Activated T-cell treated with anti-CD3 and anti-CD28 coated beads for 48 hours (primary cell): ENCODE results near the gene ATF7.
"Not testable (repeated sequence)": the region's sequence is repeated elsewhere in the genome, so short reads cannot be mapped to it uniquely, and the experiment has no call there.

Source experiments
- DNase-seq: peaks from one replicate; pipeline ENCODE4 v3.0.0-alpha.2; 2020; ENCODE audit warnings: low read depth

Gene ATF7

DNA sequence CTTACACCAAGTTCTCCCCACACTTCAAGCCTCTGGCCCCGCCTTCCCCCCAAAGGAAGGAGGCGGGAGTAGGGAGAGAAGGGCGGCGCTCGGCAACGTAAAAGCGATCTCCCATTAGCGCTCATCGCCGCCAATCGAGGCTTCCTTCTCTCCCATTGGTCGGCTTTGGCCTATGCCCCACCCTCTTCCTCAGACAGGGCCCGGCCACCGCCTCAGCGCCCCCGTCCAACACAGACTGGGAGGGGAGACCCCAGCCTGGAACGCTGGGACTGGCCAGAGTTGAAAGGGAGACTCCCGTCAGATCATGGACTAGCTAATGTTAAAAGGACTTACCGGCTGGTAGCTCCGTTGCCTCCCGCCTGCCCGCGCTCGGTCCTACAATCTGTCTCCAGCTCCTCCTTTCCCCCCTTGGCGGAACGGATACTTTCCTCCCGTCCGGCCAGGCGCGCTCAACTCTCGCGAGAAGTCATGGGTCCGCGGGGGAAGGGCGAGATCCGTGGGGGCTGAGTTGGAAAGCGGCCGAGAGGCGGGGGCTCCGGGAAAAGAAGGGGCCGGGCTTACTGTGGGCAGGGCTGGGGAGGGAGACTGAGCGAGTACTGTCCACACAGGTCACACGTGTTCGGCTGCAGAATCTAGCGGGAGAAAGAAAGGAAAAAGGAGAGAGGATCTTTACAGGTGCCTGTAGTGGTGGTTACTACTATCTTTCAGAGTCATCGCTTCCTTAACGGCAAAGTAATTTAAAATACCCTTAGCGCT is at the start of gene ATF7:
Gene ATF7, minus strand, starts transcription at position 437 of the 756 bp plus-strand sequence. CDS start 25,382 bp downstream, outside the sequence.
- peak; percentile 99 for DNase-seq

DNA sequence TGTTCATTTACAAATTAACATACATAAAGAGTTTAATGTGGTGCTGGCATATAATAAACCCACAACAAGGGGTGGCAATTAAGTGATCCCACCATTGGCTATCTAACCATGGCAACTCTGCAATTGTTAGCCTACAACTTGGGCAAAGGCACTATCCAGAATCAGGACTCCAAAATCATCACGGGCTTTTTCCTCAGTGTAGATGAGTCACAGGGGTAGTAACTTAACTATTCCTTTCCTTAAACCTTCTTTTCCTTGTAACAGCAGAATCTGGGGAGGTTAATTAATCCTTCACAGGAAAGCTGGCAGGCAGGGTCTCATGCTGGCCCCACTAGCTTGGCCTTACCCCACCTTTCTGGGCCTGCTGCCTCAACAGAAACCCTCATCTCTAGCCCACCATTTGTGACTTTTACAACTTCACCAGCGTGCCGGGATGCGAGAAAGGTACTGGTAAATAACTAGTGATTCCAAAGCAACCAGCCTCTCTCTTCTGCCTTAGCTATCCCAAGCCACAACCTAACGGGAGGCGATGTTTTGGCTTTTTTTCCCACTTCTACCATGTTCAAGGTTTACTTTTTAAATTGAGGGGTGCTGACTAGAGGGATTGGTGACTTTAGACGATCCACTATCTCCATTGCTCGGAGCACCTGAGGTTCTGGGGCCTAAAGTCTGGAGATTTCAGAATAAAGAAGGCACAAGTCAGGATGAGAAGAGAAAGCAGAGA is 49.0 kb upstream of the ATF7 start:
- DNase-seq: no peak

DNA sequence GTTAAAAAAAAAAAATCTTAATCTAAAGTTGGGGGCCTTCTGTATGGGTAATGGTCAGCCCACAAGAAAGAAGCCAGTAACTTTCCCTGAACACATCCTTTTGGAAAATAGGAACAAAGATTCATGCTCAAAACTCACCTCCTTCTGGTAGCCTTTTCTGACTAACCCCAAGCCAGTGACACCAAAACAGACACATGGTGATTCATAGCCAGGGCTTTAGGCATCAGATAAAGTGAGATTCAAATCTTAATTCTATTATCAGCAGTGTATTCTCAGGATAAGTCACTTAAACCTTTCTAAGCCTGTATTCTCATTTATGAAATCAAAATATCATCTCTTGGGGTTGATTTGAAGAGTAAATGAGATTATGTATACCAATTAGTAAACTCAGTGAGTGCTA is 44.8 kb upstream of the ATF7 start:
- DNase-seq: no peak

DNA sequence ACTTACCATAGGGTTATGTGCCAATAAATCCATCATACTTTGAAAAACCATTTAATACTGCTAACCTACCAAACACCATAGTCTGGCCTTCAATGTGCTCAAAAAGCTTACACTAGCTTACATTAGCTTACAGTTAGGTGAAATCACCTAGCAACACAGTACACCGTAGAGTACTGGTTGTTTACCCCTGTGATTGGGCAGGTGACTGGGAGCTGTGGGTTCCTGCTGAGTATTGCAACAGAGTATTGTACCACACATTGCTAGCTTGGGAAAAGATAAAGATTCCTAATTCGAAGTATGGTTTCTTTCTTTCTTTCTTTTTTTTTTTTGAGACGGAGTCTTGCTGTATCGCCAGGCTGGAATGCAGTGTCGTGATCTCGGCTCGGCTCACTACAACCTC is 44.1 kb upstream of the ATF7 start:
- no peak for DNase-seq

DNA sequence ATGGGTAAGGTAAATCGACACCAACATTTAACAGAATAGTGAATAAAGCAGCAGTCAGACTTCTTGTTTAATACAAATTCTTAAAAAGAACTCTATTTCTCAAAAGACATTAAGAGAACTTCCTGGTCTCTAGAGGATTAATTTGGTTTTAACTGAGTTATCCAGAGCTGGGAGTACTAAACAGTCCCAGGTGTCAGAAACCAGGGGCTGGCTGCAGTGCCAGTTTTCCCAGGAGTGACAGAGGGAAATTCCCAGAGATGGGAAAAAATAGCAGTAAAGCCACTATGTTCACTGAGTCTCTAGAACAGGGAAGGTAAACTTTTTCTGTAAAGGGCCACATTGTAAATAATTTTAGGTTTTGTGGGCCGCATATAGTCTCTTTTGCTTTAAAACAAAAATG is 40.9 kb upstream of the ATF7 start:
- DNase-seq: no peak

DNA sequence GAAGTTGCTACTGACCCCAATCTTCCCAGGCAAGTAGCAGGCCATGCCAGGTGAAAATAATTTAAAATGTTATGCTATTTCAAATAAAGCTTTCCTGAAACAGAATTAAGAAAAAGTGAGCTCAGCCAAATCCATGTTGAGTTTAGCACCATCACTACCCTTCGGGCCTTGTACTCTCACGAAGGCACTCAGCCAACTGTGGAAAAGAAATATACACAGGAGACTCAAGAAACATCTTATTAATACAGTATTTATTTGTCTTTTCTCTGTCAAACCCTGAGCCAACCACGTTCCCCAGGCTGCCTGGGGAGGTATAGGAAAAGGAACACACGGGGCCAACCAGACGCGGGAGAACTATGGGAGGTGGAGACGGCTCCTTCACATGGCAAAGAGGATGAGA is 38.8 kb upstream of the ATF7 start:
- no peak for DNase-seq

DNA sequence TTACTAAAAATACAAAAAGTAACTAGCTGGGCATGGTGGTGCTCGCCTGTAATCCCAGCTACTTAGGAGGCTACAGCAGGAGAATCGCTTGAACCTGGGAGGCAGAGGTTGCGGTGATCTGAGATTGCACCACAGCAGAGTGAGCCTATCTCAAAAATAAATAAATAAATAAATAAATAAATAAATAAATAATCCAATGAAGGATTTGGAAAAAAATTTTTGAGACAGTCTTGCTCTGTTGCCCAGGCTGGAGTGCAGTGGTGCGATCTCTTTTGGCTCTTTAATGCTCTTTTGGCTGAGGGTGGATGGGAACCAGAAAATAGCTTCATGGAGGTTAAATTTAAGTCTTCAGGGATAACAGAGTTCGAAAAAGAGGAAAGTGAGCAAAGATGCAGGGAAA is 38.0 kb upstream of the ATF7 start:
- DNase-seq: no peak

DNA sequence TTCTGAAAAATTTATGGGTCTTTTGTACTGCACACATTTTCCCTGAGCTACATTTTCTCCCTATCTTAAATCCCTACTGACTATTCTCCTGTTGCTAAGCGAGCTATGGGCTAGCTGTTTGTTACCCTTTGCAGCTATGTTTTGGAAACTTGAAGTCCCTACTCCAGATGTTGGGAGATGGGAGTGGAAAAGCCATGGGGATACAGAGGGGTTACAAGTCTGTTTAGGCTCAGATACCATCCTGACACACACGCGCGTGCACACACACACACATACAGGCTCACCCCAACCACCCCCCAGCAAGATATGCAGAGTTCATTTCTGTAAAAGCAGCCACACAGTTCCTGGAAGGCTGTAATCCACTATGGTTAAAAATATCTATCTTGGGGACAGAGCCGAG is 33.9 kb upstream of the ATF7 start:
- DNase-seq: no peak

DNA sequence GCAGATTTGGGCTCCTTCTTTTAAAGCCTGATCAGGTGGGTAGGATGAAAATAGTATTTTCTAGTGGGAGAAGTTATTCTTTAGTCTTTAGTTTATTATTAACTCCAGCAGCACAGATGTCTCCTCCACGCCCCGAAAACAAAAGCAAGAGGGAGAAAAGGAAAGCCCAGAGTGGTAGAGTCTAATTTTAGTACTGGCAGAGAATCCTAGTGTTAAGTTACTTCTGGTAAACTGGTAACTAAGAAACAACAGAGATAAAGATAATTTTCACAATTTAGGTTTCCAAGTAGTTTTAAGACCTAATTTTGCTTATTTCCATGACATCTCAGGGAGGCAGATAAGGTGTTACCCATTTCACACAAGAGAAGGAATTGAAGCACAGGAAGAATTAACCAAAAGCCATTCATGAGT is 33.4 kb upstream of the ATF7 start:
- DNase-seq: no peak

DNA sequence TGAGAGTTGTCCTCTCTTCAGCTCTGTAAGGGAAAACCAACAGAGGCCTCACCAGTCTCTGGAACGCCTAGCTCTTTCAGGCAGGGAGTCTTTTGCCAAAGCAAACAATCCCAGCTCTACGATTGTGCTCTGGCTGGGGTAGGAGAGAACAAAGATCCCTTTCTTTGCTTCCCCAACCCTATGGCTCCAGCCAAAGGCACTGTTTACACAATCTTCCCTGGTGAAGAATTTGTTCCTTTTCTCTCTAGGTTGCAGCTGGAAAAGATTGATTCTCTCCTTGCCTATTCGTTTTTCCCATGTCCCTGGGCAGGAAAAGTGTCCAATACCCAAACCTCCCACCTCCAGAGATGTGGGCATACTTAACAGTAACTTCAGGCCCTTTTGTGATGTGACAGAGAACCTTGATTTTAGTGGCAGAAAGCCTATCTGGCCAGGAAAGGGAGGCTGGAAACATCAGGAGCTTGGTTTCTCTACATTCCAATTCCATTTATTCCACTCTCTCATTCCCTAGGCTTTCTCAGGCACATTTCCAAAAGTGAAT is 32.9 kb upstream of the ATF7 start:
- DNase-seq: no peak

DNA sequence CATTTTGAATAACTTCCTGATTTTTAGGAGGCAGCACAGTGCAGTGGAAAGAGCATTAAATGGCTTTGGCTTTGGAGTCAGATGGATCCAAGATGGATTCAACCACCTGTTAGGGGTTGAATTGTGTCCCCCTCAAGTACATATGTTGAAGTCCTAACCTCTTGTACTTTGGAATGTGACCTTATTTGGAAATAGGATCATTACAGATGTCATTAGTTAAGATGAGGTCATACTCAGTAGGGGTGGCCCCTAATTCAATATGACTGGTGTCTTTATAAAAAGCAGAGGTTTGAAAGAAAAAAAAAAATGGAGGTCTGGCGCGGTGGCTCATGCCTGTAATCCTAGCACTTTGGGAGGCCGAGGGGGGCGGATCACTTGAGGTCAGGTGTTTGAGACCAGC is 30.9 kb upstream of the ATF7 start:
- DNase-seq: no peak

DNA sequence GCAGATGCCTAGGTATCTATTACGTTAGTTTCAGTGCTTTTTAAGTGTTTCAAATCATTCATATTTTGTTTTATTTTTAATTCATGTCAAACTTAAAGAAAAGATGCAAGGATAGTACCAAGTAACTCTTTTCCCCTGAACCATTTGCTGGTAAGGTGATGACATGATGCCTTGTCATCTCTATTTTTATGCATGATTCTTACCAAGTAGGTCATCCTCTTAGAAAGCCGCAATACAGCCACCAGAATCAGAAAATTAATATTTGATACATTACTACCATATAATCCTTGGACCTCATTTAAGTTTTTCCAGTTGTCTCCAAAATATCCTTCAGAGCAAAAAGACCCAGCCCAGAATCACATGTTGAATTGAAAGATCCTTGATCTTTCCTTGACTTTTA is 27.4 kb upstream of the ATF7 start:
- DNase-seq: no peak

DNA sequence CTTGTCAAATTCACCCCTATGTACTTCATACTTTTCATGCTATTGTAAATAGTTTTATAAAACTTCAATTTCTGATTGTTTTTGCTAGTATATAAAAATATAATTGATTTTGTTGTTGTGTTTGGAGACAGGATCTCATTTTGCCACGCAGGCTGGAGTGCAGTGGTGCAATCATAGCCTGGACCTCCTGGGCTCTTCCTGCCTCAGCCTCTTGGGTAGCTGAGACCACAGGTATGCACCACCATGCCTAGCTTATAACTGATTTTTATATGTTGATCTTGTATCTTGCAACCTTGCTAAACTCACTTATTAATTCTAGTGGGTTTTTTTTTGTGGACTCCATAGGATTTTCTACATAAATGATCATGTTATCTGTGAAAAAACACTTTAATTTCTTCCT is 26.2 kb upstream of the ATF7 start:
- DNase-seq: no peak

DNA sequence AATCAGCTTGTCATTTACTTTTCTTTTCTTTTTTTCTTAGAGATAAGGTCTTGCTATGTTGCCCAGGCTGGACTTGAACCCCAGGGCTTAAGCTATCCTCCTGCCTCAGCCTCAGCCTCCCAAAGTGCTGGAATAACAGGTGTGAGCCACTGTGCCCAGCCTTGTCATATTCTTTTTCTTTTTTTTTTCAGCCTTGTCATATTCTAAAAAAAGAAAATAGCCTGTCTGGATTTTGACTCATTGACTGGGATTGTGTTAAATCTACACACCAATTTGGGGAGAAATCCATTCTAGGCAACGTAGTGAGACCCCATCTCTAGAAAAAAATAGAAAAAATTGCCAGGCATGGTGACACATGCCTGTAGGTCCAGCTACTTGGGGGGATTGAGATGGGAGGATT is 25.6 kb upstream of the ATF7 start:
- DNase-seq: no peak

DNA sequence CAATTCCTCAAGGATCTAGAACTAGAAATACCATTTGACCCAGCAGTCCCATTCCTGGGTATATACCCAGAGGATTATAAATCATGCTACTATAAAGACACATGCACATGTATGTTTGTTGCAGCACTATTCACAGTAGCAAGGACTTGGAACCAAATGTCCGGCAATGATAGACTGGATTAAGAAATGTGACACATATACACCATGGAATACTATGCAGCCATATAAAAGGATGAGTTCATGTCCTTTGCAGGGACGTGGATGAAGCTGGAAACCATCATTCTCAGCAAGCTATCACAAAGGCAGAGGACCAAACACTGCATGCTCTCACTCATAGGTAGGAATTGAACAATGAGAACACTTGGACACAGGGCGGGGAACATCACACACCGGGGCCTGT is 20.1 kb upstream of the ATF7 start:
- not testable (repeated sequence) for DNase-seq

DNA sequence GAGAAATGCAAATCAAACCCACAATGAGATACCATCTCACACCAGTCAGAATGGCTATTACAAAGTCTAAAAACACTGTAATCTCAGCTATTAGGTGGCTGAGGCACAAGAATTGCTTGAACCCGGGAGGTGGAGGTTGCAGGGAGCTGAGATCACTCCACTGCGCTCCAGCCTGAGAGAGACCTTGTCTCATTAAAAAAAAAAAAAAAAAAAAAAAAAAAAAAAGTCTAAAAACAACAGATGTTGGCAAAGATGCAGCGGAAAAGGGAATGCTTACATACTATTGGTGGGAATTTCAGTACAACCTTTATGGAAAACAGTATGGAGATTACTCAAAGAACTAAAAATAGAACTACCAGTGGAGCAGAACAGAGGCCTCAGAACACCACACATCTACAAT is 19.0 kb upstream of the ATF7 start:
- no peak for DNase-seq

DNA sequence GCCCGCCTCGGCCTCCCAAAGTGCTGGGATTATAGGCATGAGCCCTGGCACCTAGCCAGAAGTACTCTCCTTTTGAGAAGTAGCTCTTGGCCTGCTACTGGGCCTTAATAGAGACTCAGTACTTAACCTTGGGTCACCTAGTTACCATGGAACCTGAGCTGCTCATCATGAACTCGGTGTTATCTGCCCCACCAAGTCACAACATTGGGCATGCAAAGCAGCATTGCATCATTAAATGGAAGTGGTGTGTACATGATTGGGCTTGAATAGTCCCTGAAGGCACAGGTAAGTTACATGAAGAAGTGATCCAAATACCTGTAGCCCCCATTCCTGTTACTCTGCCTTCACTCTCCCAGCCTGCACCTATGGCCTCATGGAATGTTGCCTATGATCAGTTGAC is 18.0 kb upstream of the ATF7 start:
- DNase-seq: no peak

DNA sequence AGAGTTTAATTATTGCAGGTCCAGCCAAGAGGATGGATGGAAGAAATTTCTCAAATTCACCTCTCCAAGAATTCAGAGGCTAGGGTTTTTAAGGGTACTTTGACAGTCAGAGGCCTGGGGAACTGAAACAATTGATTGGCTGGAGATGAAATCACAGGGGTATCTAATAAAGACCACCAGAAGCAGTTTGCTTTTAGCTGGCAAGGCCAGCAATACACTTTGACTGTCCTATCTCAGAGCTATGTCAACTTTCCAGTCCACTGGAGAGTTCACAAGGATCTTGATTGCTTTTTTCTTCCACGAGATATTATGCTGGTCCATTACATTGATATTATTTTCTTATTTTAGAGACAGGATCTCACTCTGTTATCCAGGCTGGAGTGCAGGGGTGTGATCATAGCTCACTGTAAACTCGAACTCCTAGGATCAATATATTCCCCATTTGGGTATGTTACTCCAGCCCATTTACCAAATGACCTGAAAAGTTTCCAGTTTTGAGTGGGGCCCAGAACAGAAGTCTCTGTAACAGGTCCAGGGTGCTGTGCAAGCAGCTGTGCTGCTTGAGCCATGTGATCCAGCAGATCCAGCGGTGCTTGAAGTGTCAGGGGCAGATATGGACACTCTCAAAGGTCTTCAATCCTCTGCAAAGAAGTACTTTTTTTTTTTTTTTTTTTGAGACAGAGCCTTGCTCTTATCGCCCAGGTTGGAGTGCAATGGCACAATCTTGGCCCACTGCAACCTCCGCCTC is 17.2 kb upstream of the ATF7 start:
- DNase-seq: no peak

DNA sequence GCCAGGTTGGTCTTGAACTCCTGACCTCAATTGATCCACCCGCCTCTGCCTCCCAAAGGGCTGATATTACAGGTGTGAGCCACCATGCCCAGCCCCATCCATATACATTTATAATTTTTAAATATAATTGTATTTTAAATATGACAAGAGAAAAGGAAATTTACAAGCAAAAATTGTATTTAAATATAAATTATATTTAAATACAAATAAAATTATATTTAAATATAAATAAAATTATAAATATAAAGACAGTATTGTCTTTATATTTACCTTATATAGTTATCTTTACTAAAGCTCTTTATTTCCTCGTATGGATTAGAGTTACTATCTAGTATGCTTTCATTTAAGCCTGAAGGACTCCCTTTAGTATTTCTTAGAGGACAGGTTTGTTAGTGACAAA is 11.9 kb upstream of the ATF7 start:
- no peak for DNase-seq

DNA sequence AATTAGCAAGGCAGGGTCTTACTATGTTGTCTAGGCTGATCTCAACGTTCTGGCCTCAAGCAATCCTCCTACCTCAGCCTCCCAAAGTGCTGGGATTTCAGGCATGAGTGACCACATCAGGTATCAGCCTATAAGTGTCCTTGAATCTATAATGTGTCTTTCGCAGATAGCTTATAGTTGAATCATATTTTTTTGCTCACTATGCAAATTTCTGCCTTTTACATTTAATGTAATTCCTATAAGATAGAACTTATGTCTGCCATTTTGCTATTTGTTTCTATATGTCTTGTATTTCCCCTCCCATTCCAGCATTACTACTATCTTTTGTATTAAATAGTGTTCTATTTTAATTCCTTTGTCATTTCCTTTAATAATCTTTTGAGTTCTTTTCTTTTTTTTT is 10.5 kb upstream of the ATF7 start:
- DNase-seq: no peak

DNA sequence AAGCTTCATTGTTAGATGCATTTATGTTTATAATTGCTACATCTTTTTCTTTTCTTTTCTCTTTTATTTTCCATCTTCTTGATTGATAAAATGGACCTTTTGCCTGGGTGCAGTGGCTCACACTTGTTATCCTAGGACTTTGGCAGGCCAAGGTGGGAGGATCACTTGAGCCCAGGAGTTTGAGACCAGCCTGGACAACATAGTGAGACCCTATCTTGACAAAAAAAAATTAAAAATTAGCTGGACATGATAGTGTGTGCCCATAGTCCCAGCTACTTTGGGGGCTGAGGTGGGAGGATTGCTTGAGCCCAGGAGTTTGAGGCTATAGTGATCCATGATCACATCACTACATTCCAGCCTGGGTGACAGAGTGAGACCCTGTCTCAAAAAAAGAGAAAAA is 9.5 kb upstream of the ATF7 start:
- DNase-seq: not testable (repeated sequence)

DNA sequence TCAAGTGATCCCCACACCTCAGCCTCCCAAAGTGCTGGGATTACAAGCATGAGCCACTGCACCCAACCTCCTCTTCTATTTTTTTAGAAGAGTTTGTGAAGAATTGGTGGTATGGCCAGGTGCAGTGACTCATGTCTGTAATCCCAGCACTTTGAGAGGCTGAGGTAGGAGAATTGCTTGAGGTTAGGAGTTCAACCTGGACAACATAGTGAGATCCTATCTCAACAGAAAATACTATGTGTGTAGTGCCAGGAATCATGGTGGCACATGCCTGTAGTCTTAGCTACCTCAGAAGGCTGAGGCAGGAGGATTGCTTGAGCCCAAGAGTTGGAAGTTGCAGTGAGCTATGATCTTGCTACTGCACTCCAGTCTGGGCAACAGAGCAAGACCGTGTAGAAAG is 5.5 kb upstream of the ATF7 start:
- DNase-seq: no peak

DNA sequence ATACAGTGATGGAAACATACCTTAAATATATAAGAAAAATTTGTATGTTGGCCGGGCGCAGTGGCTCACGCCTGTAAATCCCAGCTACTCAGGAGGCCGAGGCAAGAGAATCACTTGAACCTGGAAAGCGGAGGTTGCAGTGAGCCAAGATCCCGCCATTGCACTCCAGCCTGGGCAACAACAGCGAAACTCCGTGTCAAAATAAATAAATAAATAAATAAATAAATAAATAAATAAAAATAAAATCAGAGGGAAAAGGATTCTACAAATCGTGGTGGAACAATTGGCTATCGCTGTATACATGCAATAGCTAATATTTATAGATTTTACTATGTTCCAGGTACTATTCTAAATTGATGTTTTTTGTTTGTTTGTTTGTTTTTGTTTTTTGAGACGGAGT is 1.7 kb upstream of the ATF7 start:
- DNase-seq: no peak
